ENCODE data around the gene STK32C.

GRCh38 chr10:132346806-132347205, 39.1 kb upstream of the STK32C start:
- no peak for TF ChIP-seq CTCF (IDR thresholded peaks at IDR 0.05 in 4 of 5, conservative IDR thresholded peaks at IDR 0.05 in 1 of 5)
- TF ChIP-seq POLR2A (IDR thresholded peaks at IDR 0.05), result no peak

Measured in gastrocnemius medialis (tissue), 4 donors.